GM21723 (cell line): ENCODE results near the gene MAB21L4.

Experiments
- ATAC-seq: cut with Tn5 transposase; IDR thresholded peaks from one replicate; pipeline ENCODE4 v1.9.1; 2021; ENCODE audit warnings: mild to moderate bottlenecking, moderate library complexity; ENCODE audit not compliant: unreplicated experiment

The MAB21L4 gene

DNA sequence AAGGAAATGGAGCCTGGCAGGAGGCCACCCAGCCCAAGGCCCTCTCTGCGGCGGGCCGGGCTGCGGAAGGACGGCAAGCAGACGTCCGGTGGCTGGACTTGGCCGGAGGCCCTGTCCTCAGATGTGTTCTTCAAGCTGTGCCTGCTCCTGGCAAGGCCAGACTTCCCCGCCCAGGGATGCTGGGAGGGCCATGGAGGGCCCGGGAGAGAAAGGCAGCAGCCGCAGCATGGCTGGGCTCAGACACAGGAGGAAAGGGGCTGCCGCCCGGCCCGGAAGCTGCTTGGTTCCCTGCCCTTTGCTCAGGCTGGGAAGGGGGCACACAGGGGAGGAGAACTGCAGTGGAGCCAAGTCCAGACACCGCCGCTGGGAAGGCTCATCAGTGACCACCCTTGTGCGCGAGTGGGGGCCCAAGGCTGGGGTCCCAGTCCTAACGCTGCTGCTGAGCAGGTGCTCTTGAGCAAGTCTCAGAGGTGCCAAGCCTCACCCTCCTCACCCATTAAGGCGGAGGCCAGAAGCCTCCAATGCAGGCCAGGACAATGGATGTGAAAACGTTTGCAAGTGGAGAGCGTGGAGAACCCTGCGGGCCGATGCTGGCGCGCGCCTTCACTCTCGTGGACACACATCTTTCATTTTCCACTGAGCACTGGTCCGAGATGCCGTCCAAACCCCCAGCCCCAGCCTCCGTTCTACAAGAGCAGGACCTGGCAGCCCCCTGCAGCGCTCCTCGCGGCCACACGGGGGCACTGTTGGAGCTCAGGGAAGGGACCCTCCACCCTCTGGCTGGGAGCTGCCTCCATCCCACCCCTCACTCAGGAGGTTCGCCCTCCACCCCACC, 18.1 kb upstream of the MAB21L4 start:
- no peak for ATAC-seq

DNA sequence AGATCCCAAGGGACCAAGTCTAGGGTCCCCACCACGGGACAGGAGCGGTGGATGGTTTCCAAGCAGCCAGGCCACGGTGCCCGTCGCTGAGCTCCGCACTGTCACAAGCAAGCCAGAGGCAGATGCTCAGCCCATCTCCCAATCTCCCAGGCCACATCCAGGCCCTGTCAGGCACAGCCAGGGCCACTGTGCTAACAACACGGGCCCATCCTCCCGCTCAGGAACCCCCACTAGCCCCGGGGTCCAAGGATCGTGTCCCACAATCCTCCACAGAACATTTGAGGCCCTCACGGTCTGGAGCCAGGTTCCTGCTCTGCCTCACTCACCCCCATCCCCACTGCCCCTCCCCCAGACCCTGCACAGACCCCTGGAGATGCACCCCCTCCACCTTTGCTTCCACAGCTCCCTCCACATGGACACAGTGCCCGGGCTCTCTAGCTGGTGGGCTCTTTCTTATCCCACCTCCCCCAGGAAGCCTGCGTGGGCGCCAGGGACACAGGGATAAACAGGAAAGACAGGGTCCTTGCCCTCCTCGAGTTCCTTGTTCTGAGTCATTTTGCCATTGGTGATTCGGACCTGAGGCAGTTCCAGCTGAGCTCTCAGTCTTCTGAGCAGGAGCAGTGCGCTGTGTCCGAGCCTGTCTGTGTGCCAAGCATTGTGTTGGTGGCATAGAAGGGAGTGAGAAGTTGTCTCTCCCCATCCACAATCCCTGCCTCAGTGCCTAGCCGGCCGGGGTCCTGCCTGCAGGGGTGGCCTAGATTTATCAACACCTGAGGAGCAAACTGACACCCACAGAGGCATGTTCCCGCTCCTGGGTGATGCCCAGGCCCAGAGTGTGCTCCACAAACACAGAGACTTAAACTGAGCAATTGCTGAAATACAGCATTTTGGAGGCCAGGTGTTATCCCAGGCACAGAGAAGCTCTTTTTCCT, 17.2 kb upstream of the MAB21L4 start:
- no peak for ATAC-seq

DNA sequence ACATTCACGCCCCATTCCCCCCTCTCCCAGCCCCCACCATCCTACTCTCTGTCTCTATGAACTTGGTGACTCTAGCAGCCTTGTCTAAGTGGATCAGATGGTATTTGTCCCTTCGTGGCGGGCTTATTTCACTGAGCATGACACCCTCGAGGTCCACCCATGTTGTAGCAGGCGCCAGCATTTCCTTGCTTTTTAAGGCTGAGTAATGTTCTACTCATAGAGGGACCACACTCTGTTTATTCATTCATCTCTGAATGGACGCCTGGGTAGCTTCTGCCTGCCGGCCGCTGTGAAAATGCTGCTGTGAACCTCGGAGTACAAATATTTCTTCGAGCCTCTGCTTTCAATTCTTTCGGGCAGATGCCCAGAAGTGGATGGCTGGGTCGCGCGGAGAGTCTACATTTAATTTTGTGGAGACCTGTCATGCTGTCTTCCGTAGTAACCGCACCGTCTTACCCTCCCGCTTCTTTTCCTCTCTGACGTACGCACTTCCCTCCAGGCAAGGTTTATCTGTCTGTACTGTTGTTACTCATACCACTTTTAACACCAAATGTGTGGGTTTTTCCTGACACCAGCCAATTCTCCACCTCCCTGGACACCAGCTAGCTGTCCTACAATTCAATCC, 15.8 kb upstream of the MAB21L4 start:
- ATAC-seq, result no peak

DNA sequence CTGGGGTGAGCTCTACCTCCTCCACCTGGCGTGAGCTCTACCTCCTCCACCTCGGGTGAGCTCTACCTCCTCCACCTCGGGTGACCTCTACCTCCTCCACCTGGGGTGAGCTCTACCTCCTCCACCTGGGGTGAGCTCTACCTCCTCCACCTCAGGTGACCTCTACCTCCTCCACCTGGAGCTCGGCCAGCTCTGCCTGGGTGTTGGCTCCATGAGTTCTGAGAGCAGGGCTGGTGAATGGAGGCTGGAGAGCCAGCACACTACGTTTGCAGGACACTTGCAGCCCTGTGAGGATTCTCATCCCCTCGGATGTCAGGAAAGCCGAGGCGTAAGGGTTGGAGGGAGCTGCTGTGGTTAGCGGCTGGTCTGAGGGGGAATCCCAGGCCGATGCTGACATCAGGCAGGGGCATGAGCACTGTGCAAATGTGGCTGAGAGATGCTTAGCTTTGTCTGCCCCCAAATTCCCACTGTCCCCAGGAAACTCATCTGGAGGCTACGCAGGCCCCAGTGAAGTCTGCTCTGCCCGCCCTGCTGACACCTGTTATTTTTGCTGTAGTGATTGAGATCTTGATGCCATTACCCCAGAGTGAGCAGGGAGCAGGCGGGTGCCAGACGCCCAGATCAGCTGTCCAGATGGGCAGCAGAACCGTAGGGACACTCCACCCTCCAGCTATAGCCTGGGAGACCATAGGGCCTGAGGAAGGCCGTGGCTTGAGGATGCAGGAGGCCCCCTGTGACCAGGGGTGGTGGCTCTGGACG, 13.4 kb upstream of the MAB21L4 start:
- ATAC-seq, result no peak

DNA sequence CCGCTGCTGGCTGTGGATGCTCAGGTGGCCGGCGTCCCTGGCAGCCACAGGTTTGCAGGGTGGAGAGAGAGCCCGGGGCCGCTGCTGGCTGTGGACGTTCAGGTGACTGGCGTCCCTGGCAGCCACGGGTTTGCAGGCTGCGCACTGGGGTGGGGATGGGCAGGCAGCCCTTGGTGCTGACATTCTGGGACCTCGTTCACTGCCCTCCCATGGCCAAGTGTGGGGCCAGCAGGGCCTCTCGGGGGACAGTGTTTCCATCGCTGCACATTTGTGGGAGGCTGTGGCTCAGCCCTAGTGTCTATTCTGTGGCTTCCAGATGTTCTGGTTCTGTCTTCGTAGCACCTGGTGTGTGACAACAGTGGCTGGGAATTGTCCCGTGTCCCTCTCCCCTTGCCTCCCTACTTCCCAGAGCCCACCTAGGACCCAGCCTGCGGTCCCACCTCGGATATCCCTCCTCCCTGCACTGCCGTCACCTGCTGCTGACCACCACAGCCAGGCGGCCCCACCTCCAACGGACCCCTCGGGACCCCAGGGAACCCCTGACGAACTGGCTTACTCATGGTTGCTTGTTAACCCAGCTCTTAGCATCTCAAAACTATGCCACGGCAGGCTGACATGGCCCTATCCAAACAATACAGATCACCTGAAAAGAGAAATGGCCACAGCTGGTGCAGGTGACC, 11.1 kb upstream of the MAB21L4 start:
- no peak for ATAC-seq

DNA sequence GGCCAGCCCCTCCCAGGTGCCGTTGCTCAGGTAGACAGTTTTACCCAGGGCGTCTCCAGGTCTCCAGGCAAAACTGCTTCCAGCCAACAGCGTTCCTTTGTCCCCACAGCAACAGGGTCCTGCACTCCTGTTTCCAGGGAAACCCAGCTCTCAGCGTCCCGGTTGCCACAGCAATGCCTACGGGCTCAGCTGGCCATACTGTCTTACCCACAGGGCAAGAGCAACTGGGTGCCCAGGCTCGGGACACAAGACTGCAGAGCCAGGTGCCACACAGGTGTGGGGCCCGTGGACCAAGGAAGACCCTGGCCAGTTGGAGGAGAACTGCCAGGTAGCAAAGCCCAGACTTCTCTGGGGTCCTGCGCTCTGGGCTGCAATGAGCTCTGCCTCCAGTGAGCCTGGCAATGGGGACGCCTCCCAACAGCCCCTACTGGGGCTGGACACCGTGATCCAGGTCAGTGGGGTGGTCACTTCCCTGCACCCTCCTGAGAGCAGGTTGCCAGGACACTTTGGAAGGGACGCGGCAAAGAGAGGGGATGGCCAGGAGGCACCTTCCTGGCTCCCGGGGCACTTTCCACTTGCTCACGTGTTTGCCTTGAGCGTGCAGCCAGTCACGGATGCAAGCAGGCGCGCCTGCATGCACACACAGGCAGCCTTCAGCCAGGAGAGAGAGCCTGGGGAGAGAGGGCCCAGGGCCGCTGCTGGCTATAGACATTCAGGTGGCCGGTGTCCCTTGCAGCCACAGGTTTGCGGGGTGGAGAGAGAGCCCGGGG, 10.4 kb upstream of the MAB21L4 start, which contains the start of gene CROCC2:
Gene CROCC2 (plus strand): TSS at position 196 of the 770 bp plus-strand sequence. CDS start 178 bp downstream, at position 374.
- no peak for ATAC-seq

DNA sequence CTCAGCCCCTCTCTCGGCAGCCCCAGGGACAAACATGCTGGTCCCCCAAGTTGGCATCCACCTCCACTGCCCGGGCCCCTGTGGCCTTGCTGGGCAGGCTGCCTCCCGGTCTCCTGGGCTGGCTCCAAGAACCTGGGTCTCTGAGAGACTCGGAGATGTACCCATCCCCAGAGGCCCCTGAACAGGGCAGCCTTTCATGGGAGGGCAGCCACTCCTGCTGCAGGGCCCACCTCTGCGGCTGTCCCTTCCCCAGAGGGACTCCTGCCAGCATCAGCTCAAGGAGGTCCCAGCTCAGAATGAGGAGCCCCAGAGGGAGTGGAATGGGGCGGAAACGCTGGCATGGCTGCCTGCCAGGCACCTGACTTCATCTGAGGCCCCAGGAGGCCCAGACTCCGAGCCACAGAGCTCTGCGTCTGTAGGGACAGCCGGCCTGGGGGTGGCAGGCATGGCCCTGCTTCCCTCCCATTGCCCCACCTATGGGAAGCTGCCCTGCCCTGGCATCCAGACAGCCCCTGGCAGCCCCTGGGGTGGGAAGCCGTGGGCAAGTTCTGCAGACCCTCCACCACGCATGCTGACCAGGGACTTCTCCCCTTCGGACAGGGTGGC, 9.3 kb upstream of the MAB21L4 start:
- no peak for ATAC-seq

DNA sequence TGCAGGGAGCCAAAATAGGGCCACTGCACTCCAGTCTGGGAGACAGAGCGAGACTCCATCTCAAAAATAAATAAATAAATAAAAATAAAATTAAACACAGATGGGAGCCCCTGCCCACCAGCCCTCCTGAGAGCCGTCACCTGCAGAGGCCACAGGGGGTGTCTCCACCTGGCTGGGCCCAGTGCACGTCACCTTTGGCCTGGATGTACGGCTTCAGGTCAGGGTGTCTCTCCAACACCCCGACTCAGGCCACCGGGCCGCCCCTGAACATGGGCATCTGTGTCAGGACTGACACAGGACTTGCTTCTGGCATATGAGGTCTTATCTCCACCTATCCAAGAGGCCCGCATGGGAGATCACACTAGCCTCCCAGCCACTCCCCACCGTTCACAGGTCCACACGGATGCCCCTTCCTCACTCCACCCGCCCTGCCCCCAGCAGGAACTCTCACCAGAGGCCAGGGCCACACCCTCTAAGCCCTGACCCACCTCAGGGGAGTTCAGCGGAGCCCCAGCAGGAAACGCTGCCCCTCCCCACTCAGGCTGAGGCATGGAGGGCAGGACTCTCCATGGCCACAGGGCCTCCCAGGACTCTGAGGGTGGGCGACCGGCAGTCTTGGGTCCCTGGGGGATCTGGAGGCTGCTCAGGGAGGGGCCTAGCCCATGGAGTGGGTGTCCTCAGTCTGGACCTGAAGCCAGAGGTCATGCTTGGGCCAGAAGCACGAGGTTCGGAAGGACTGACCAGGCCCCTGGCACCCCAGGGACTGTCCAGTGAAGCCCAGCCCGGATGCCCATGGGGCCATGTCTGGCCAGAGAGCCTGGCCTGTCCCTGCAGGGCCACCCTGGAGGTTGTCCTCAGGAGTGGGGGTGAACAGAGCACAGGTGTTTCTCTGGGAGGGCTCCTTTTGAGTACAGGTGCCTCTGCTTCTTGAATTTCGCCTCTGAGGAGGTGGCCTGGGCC, 8.5 kb upstream of the MAB21L4 start:
- no peak for ATAC-seq

DNA sequence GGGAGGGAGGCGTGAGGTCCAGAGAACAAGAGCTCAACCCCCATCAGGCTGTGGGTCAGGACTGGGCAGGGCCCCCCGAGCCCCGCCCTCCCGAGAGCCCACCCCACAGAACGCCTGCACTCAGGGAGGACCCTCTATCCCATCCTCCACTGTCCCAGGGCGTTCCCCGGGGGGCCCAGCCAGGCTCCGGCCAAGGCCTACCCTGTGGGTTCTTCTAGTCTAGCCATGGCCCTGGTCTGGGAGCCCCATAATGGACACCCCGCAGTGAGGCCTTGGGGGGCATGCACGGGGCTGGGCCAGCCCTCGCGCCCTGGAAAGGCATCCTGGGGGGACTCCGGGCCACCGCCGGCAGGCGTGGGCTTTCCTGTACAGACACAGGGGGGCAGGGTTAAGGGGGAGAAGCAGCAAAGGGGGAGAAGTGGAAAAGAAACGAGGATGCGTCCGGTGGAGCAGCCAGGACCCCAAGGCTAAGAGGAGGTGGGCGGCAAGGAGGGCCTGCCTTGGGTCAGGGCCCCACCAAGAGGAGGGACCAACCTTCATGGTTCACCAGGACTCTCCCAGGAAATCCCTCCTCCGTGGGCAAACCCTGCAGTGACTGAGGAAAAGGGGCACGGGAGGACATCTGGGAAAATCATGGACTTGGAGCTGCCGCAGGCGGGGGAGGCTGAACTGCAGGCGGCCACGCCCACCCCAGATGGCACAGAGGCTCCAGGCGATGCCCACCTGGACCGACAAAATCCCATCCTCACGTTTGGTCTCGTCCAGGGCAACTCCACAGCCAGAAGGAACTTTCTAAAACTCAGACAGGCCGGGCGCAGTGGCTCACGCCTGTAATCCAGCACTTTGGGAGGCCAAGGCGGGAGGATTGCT, 7.5 kb upstream of the MAB21L4 start:
- no peak for ATAC-seq

DNA sequence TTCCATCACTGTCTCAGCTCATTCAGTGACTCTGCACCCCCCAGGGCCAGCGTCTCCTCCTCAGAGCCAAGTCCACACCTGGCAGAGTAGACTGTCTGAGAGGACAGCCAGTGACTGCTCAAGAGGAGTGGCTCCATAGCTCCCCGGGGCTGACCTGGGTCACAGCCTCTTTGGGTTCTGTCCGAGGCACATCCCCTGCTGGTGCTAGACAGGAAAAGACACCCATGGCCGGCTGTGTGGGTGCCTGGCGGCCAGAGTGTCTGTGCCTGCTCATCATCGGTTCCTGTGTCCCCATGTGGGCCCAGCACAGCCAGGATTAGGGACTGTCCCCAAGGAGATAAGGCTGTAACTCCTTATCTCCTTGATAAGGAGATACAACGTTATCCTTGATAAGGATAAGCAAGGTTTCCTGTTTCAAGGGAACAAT, 6.7 kb upstream of the MAB21L4 start:
- ATAC-seq, result no peak

DNA sequence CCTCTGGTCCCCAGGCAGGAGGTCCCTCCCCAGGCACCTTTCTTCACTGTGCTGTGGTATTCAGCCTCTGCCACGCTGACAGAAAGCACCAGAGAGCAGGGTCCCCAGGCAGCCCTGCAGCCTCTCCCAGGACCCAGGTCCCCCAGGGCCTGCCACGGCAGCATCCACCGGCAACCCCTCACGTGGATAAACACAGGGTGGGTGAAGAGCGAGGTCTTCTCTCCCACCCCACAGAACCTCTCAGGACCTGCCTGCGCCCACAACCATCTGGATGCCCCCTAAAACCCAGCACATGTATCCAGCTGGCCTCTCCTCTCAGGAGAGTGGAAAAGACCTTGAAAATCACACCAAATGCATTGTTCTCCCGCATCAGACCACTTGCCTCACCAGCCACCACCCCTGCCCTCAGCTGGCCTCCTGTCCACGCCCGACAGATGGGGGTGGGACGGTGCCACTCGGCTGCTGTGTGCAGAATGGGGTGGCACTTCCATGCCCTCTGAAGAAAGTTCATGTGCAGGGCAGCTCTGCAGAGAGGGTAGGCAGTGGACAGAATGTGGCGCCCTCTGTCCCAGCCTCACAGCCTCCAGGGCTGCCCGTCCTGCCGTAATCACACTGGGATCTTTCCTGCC, 6.1 kb upstream of the MAB21L4 start:
- ATAC-seq, result no peak

DNA sequence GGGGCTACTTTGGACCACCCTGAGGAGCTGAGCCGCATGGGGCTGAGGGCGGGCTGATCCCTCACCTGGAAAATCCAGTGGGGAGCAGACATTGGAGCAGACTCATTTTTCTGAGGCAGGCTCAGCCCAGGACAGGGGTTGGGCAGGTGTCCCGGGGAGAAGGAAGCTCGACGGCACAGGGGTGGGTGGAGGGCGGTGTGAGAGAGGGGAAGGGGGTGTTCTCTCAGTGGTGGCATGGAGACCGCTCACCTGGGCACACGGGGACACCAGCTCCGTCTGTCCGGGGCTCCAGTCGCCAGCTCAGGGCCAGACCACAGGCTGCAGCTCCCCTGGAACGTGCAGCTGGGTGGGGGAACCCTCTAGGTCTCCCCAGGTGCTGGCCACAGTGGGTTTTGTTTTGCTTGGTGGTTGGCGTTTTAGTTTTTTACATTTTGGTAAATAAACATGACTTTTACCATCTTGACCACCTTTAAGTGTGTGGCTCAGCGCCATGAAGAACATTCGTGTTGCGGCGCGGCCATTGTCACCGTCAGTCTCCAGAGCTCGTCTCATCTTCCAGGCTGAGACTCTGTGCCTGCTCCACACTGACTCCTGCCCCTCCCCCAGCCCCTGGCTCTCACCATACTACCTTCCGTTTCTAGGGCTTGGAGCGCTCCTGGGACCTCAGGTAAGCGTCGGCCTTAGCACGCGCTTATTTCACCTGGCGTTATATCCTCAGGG, 4.3 kb upstream of the MAB21L4 start:
- ATAC-seq, result no peak

DNA sequence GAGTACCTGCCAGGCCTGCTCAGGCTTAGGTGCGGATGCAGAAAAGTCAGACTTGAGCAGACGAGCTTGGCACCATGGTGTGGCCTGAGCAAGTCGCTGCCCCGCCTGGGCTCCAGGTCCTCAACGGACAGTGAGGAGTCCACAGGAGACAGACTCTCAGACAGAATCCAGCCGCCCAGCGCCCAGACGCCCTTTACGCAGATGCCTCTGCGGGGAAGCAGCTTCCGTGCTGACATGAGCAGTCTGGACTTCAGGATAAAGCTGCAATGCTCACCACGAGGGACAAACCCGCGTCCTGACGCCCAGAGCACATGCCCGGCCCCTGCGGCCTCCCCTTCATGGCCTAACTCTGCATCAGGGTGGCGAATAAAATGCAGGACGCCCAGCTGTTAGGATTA, 3.5 kb upstream of the MAB21L4 start:
- no peak for ATAC-seq

DNA sequence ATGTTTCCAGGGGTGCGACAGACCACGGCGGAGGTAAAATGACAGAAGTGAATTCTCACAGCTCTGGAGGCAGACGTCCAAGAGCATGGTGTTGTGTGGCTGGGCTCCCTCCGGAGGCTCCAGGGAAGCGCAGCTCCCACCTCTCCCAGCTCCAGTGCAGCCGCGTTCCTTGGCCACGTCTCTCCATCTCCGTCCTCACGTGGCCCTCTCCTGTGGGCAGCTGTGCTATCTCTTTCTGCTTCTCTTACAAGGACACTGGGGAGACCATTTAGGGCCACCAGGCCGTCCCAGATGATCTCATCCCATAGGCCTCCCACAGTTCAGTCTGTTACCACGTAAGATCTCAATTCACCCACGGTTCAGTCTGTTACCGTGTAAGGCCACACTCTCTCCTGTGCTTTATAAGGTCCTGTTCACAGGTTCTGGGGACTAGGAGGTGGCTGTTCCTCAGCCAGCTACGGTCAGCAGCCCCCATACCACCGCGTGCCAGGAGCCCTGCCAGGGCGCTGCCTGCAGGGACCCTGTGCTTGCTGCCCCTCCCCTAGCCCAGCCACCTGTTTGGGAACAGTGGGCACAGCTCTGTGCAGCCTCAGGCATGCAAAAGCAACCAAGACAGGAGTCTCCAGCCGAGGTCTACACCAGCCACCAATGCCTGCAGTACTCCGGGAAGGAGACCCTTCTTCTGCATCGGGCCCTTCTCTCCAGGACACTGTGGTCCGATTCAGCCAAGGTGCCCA, 2.9 kb upstream of the MAB21L4 start:
- ATAC-seq, result no peak
